GM23338 (cell line): ENCODE results near the gene MED16. TPM values are rescaled to one million over a fixed set of nuclear protein-coding genes. Genes with fewer than 3 reads are reported as not detected.

ENCODE experiments used
- ATAC-seq: fragments of 200-7000 bp; cut with Tn5 transposase; 3 replicates; pipeline ENCODE4 v1.9.1; 2020
- DNase-seq: peaks from one replicate; pipeline ENCODE4 v3.0.0-alpha.2; 2015; ENCODE audit warnings: low spot score
- H2AFZ ChIP-seq: fragments of 200-600 bp; sonication (generic); 2 replicates; pipeline ENCODE4 v1.8.0; 2016; ENCODE audit warnings: antibody characterized with exemption, mild to moderate bottlenecking, moderate library complexity
- H3F3A ChIP-seq: fragments of 200-600 bp; sonication (generic); replicated peaks from 2 replicates; pipeline ENCODE4 v1.8.0; 2017; ENCODE audit warnings: antibody characterized with exemption, mixed run types, low read depth
- H3K27ac ChIP-seq: fragments of 200-600 bp; sonication (generic); 2 replicates; pipeline ENCODE4 v1.6.1; 2016; ENCODE audit warnings: low read depth
- H3K27me3 ChIP-seq: fragments of 200-600 bp; sonication (generic); 2 replicates; pipeline ENCODE4 v1.8.0; 2016; ENCODE audit warnings: mild to moderate bottlenecking, mixed run types, moderate library complexity; ENCODE audit not compliant: insufficient read depth
- H3K36me3 ChIP-seq: fragments of 200-600 bp; sonication (generic); 2 replicates; pipeline ENCODE4 v1.8.0; 2016; ENCODE audit warnings: mild to moderate bottlenecking; ENCODE audit not compliant: insufficient read depth
- H3K4me1 ChIP-seq: fragments of 200-600 bp; sonication (generic); 2 replicates; pipeline ENCODE4 v1.8.0; 2016; ENCODE audit warnings: mild to moderate bottlenecking, moderate library complexity; ENCODE audit not compliant: insufficient read depth
- H3K4me2 ChIP-seq: fragments of 200-600 bp; sonication (generic); 2 replicates; pipeline ENCODE4 v1.7.1; 2017; ENCODE audit warnings: mixed run types
- H3K4me3 ChIP-seq: fragments of 200-600 bp; sonication (generic); 2 replicates; pipeline ENCODE4 v1.6.1; 2016; ENCODE audit warnings: mixed run types
- H3K79me2 ChIP-seq: fragments of 200-600 bp; sonication (generic); replicated peaks from 2 replicates; pipeline ENCODE4 v1.8.0; 2017; ENCODE audit warnings: mild to moderate bottlenecking; ENCODE audit not compliant: insufficient read depth
- H3K9me2 ChIP-seq: fragments of 200-600 bp; sonication (generic); 2 replicates; pipeline ENCODE4 v1.8.0; 2017; ENCODE audit not compliant: insufficient read depth
- H4K20me1 ChIP-seq: fragments of 200-600 bp; sonication (generic); replicated peaks from 2 replicates; pipeline ENCODE4 v1.8.0; 2017; ENCODE audit warnings: mild to moderate bottlenecking; ENCODE audit not compliant: insufficient read depth
- H3K27ac Mint-ChIP-seq: 2 replicates; pipeline ENCODE4 v1.8.0; 2020; ENCODE audit warnings: inconsistent platforms, mild to moderate bottlenecking, moderate library complexity, mixed read lengths
- H3K27me3 Mint-ChIP-seq: 3 replicates; pipeline ENCODE4 v1.8.0; 2022; ENCODE audit warnings: low read depth, mild to moderate bottlenecking, moderate library complexity, mixed read lengths, inconsistent platforms; ENCODE audit not compliant: insufficient read depth, poor library complexity
- H3K36me3 Mint-ChIP-seq: 3 replicates; pipeline ENCODE4 v1.8.0; 2021; ENCODE audit warnings: low read depth, mild to moderate bottlenecking, inconsistent platforms, moderate library complexity, mixed read lengths
- H3K4me1 Mint-ChIP-seq: 3 replicates; pipeline ENCODE4 v1.8.0; 2020; ENCODE audit warnings: mild to moderate bottlenecking, inconsistent platforms, mixed read lengths
- H3K4me3 Mint-ChIP-seq: 3 replicates; pipeline ENCODE4 v1.8.0; 2021; ENCODE audit warnings: moderate library complexity, mild to moderate bottlenecking, inconsistent platforms, mixed read lengths
- H3K9me3 Mint-ChIP-seq: 3 replicates; pipeline ENCODE4 v1.8.0; 2020; ENCODE audit warnings: moderate library complexity, mild to moderate bottlenecking, inconsistent platforms, mixed read lengths
- CREB1 ChIP-seq: fragments of 250-450 bp; sonication (Bioruptor Pico); IDR thresholded peaks from 2 replicates; pipeline ENCODE4 v1.5.0; 2020; ENCODE audit warnings: low read depth, mild to moderate bottlenecking, moderate library complexity
- EZH2 ChIP-seq: fragments of 200-600 bp; sonication (generic); IDR thresholded peaks from one replicate; pipeline ENCODE4 v1.8.0; 2017; ENCODE audit warnings: antibody characterized with exemption, mild to moderate bottlenecking, low read depth; ENCODE audit not compliant: unreplicated experiment
- EZH2phosphoT487 ChIP-seq: fragments of 200-600 bp; sonication (generic); IDR thresholded peaks from one replicate; pipeline ENCODE4 v1.8.1; 2018; ENCODE audit warnings: antibody characterized with exemption; ENCODE audit not compliant: unreplicated experiment
- NANOG ChIP-seq: IDR thresholded peaks from 2 replicates; pipeline ENCODE4 v1.6.1; 2016; ENCODE audit warnings: antibody characterized with exemption, borderline replicate concordance
- POLR2AphosphoS5 ChIP-seq: IDR thresholded peaks from 2 replicates; pipeline ENCODE4 v1.6.1; 2016; ENCODE audit warnings: antibody characterized with exemption, low read depth
- STAT1 ChIP-seq: IDR thresholded peaks from one replicate; pipeline ENCODE4 v1.6.1; 2016; ENCODE audit warnings: antibody characterized with exemption; ENCODE audit not compliant: unreplicated experiment
- ZNF114 ChIP-seq: fragments of 250-450 bp; sonication (Bioruptor Pico); IDR thresholded peaks from 2 replicates; pipeline ENCODE4 v1.5.0; 2020; ENCODE audit warnings: mild to moderate bottlenecking, moderate library complexity
- ZNF331 ChIP-seq: fragments of 250-450 bp; sonication (Bioruptor Pico); IDR thresholded peaks from 2 replicates; pipeline ENCODE4 v1.5.0; 2020; ENCODE audit warnings: low read depth, mild to moderate bottlenecking, moderate library complexity
- polyA plus RNA-seq: library from polyadenylated mRNA; unstranded; fragments of >200 nt; fragmentation: Nextera tagmentation; extraction: Ambion mirVana; gene quantifications from 2 replicates; pipeline ENCODE4 v1.2.1, GENCODE V29; 2016
- total RNA-seq: library from RNA; depleted of rRNA; stranded (reverse); fragments of >200 nt; shearing (Covaris generic); gene quantifications from 2 replicates; pipeline ENCODE4 v1.2.3, GENCODE V29; 2014
- TF ChIP-seq, protein P1 (sequence below), 2 experiments: fragments of 200-600 bp in 1 of 2; sonication (generic) in 1 of 2; conservative IDR thresholded peaks; 2 replicates each; pipeline versions ENCODE4 v1.5.1 to v1.6.1; 2016 to 2017; ENCODE audit warnings: antibody characterized with exemption in 2 of 2, low read depth in 2 of 2, mild to moderate bottlenecking in 2 of 2, moderate library complexity in 1 of 2
- TF ChIP-seq, protein P2 (sequence below): IDR thresholded peaks from 2 replicates; pipeline ENCODE4 v1.6.1; 2016; ENCODE audit warnings: antibody characterized with exemption
- TF ChIP-seq, protein P3 (sequence below): fragments of 250-450 bp; sonication (Bioruptor Pico); IDR thresholded peaks from 2 replicates; pipeline ENCODE4 v1.5.0; 2020; ENCODE audit warnings: mild to moderate bottlenecking, moderate library complexity

MED16 gene
- total and polyA plus RNA-seq, 2 experiments from 2014 or later: 52.7 to 73.6 TPM

DNA sequence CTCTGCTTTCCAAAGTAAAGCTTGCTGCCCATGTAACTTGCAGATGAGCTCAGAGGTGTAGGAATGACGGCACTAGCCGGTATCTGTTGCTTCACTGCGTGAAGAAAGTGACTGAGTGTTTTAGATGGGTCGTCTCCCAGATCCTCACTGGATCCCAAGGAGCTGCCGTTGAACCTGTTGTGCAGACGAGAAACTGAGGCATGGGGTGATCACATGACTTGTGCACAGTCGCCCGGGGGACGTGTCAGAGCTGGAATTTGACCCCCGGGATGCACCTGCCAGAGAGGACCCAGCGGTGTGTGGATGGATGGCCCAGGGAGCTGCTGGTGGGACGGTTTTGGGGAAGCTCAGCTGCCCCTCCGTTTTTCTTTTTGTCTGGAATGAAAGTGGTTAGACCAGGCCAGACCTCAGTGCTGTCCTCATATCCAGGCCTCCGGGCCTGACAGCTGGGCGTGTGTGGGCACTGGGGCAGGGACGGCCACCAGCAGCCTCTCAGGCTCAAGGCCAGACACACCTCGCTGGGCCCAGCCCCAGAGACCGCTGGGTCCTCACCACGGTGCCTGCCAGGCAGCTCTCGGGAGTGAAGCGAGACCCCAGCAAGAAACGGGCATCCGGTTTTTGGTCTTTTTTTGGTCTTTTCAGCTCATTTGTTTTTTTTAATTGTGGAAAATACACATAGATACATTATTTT lies 45.4 kb upstream of the MED16 start:
- H3K4me1 ChIP-seq: 0 out of 2 replicates have a peak, but pooled peaks cover 4% of the 10 kb centered on the region
- Mint-ChIP-seq H3K36me3 (peaks cover 39% of the 10 kb centered on the region), H3K4me1 (peaks cover 4% of the 10 kb centered on the region; the same call in 2 of the 3 replicates), H3K27ac (peak overlapping the region; percentile 30; the same call in 1 of the 2 replicates), H3K27me3 (peaks cover 14% of the 10 kb centered on the region), H3K4me3 (no peak overlapping the region), H3K9me3 (peaks cover 2% of the 10 kb centered on the region; the same call in 2 of the 3 replicates)
- no peak for ATAC-seq
- no peak overlapping the region for H3K4me3 ChIP-seq
- H3K27ac ChIP-seq: peak overlapping the region; percentile 59; the same call in 1 of the 2 replicates
- H4K20me1 ChIP-seq: peaks cover 11% of the 10 kb centered on the region
- no peaks in the 10 kb centered on the region for H3K36me3 ChIP-seq
- H3K9me2 ChIP-seq: no peaks in the 10 kb centered on the region
- no peak for DNase-seq
- peaks cover 82% of the 10 kb centered on the region for H3K79me2 ChIP-seq
- TF ChIP-seq ZNF114 (CRISPR knock-in tag) (no peak), STAT1 (no peak), EZH2 (no peak), NANOG (no peak), CREB1 (CRISPR knock-in tag) (no peak), POLR2AphosphoS5 (no peak)
- no peak overlapping the region for H2AFZ ChIP-seq
- H3K4me2 ChIP-seq: no peak overlapping the region
- H3F3A ChIP-seq: 0 out of 2 replicates have a peak, but pooled peaks cover 3% of the 10 kb centered on the region
- H3K27me3 ChIP-seq: no peaks in the 10 kb centered on the region

DNA sequence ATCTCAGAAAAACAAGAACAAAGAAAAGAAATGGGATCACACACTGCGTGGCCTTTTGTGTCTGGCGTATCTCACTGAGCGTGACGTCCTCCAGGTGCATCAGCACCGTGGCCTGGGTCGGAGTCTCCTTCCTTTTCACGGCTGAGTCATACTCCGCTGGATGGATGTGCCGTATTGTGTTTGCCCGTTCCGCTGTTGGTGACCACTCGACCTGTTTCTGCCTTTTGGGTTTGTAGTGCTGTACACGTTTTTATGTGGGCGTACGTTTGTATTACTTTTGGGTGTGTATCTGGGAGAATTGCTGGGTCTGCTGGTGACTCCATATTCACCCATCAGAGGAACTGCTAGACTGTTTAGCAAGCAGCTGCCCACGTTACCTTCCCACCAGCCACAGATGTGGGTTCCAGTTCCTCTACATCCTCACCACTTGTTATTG lies 44.3 kb upstream of the MED16 start:
- no peaks in the 10 kb centered on the region for H3K9me2 ChIP-seq
- H4K20me1 ChIP-seq: peaks cover 8% of the 10 kb centered on the region
- Mint-ChIP-seq H3K36me3 (peaks cover 29% of the 10 kb centered on the region), H3K27ac (no peak overlapping the region; the same call in 1 of the 2 replicates), H3K4me3 (no peak overlapping the region), H3K9me3 (peaks cover 2% of the 10 kb centered on the region; the same call in 2 of the 3 replicates), H3K4me1 (peaks cover 8% of the 10 kb centered on the region; the same call in 2 of the 3 replicates), H3K27me3 (peaks cover 12% of the 10 kb centered on the region)
- H3K79me2 ChIP-seq: peaks cover 87% of the 10 kb centered on the region
- DNase-seq (no peak), ATAC-seq (no peak)
- H3K27me3 ChIP-seq: no peaks in the 10 kb centered on the region
- peaks cover 10% of the 10 kb centered on the region; the same call in 1 of the 2 replicates for H3K4me1 ChIP-seq
- no peaks in the 10 kb centered on the region for H3K36me3 ChIP-seq
- 0 out of 2 replicates have a peak, but pooled peaks cover 3% of the 10 kb centered on the region for H3F3A ChIP-seq
- no peak overlapping the region for H3K27ac ChIP-seq
- no peak overlapping the region for H3K4me3 ChIP-seq
- no peak overlapping the region for H3K4me2 ChIP-seq
- H2AFZ ChIP-seq: no peak overlapping the region
- TF ChIP-seq, protein P1, sequence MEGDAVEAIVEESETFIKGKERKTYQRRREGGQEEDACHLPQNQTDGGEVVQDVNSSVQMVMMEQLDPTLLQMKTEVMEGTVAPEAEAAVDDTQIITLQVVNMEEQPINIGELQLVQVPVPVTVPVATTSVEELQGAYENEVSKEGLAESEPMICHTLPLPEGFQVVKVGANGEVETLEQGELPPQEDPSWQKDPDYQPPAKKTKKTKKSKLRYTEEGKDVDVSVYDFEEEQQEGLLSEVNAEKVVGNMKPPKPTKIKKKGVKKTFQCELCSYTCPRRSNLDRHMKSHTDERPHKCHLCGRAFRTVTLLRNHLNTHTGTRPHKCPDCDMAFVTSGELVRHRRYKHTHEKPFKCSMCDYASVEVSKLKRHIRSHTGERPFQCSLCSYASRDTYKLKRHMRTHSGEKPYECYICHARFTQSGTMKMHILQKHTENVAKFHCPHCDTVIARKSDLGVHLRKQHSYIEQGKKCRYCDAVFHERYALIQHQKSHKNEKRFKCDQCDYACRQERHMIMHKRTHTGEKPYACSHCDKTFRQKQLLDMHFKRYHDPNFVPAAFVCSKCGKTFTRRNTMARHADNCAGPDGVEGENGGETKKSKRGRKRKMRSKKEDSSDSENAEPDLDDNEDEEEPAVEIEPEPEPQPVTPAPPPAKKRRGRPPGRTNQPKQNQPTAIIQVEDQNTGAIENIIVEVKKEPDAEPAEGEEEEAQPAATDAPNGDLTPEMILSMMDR (conservative IDR thresholded peaks at IDR 0.05; ENCODE audit: low read depth in 2 of 2): no peak
- no peak for TF ChIP-seq ZNF331 (CRISPR knock-in tag)
- TF ChIP-seq EZH2phosphoT487: no peak
- TF ChIP-seq, protein P2, sequence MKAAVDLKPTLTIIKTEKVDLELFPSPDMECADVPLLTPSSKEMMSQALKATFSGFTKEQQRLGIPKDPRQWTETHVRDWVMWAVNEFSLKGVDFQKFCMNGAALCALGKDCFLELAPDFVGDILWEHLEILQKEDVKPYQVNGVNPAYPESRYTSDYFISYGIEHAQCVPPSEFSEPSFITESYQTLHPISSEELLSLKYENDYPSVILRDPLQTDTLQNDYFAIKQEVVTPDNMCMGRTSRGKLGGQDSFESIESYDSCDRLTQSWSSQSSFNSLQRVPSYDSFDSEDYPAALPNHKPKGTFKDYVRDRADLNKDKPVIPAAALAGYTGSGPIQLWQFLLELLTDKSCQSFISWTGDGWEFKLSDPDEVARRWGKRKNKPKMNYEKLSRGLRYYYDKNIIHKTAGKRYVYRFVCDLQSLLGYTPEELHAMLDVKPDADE: no peak
- TF ChIP-seq, protein P3, sequence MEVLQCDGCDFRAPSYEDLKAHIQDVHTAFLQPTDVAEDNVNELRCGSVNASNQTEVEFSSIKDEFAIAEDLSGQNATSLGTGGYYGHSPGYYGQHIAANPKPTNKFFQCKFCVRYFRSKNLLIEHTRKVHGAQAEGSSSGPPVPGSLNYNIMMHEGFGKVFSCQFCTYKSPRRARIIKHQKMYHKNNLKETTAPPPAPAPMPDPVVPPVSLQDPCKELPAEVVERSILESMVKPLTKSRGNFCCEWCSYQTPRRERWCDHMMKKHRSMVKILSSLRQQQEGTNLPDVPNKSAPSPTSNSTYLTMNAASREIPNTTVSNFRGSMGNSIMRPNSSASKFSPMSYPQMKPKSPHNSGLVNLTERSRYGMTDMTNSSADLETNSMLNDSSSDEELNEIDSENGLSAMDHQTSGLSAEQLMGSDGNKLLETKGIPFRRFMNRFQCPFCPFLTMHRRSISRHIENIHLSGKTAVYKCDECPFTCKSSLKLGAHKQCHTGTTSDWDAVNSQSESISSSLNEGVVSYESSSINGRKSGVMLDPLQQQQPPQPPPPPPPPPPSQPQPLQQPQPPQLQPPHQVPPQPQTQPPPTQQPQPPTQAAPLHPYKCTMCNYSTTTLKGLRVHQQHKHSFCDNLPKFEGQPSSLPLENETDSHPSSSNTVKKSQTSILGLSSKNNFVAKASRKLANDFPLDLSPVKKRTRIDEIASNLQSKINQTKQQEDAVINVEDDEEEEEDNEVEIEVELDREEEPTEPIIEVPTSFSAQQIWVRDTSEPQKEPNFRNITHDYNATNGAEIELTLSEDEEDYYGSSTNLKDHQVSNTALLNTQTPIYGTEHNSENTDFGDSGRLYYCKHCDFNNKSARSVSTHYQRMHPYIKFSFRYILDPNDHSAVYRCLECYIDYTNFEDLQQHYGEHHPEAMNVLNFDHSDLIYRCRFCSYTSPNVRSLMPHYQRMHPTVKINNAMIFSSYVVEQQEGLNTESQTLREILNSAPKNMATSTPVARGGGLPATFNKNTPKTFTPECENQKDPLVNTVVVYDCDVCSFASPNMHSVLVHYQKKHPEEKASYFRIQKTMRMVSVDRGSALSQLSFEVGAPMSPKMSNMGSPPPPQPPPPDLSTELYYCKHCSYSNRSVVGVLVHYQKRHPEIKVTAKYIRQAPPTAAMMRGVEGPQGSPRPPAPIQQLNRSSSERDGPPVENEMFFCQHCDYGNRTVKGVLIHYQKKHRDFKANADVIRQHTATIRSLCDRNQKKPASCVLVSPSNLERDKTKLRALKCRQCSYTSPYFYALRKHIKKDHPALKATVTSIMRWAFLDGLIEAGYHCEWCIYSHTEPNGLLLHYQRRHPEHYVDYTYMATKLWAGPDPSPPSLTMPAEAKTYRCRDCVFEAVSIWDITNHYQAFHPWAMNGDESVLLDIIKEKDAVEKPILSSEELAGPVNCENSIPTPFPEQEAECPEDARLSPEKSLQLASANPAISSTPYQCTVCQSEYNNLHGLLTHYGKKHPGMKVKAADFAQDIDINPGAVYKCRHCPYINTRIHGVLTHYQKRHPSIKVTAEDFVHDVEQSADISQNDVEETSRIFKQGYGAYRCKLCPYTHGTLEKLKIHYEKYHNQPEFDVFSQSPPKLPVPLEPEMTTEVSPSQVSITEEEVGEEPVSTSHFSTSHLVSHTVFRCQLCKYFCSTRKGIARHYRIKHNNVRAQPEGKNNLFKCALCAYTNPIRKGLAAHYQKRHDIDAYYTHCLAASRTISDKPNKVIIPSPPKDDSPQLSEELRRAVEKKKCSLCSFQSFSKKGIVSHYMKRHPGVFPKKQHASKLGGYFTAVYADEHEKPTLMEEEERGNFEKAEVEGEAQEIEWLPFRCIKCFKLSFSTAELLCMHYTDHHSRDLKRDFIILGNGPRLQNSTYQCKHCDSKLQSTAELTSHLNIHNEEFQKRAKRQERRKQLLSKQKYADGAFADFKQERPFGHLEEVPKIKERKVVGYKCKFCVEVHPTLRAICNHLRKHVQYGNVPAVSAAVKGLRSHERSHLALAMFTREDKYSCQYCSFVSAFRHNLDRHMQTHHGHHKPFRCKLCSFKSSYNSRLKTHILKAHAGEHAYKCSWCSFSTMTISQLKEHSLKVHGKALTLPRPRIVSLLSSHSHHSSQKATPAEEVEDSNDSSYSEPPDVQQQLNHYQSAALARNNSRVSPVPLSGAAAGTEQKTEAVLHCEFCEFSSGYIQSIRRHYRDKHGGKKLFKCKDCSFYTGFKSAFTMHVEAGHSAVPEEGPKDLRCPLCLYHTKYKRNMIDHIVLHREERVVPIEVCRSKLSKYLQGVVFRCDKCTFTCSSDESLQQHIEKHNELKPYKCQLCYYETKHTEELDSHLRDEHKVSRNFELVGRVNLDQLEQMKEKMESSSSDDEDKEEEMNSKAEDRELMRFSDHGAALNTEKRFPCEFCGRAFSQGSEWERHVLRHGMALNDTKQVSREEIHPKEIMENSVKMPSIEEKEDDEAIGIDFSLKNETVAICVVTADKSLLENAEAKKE (CRISPR knock-in tag): no peak
